ENCODE data around the gene AGRN.
"Not testable (repeated sequence)": the region's sequence is repeated elsewhere in the genome, so short reads cannot be mapped to it uniquely, and the experiment has no call there.

The AGRN gene

GRCh38 chr1:1067284-1067859, 47.5 kb downstream of the AGRN start:
- no peak for DNase-seq (ENCODE audit: low spot score)

- DNase-seq (ENCODE audit: low spot score), result no peak
Measured at GRCh38 chr1:1067860-1068516, 48.1 kb downstream of the AGRN start.

GRCh38 chr1:1068517-1069055, 48.7 kb downstream of the AGRN start:
- no peak for DNase-seq (ENCODE audit: low spot score)

- peak; percentile 95 for DNase-seq (ENCODE audit: low spot score)
Measured at GRCh38 chr1:1069056-1069710, 49.3 kb downstream of the AGRN start.

GRCh38 chr1:1069711-1070676, 50.1 kb downstream of the AGRN start:
- no peak for DNase-seq (ENCODE audit: low spot score)

- DNase-seq (ENCODE audit: low spot score), result no peak
Measured at GRCh38 chr1:1071486-1072298, 51.8 kb downstream of the AGRN start.

- no peak for DNase-seq (ENCODE audit: low spot score)
Measured at GRCh38 chr1:1072299-1072848, 52.5 kb downstream of the AGRN start.

GRCh38 chr1:1072849-1073742, 53.2 kb downstream of the AGRN start:
- no peak for DNase-seq (ENCODE audit: low spot score)

- DNase-seq (ENCODE audit: low spot score), result no peak
Measured at GRCh38 chr1:1073743-1074587, 54.0 kb downstream of the AGRN start, which contains the start of gene RNF223. Gene RNF223, minus strand, starts transcription at chr1:1074306. Its CDS starts 1,740 bp downstream, at chr1:1072566.

- DNase-seq (ENCODE audit: low spot score), result no peak
Measured at GRCh38 chr1:1074631-1075147, 54.8 kb downstream of the AGRN start.

GRCh38 chr1:1075148-1075935, 55.4 kb downstream of the AGRN start:
- no peak for DNase-seq (ENCODE audit: low spot score)

- DNase-seq (ENCODE audit: low spot score), result not testable (repeated sequence)
Measured at GRCh38 chr1:1077396-1077795, 57.5 kb downstream of the AGRN start.

- DNase-seq (ENCODE audit: low spot score), result peak; percentile 81
Measured at GRCh38 chr1:1079408-1080121, 59.6 kb downstream of the AGRN start.

GRCh38 chr1:1080122-1080757, 60.3 kb downstream of the AGRN start:
- peak; percentile 68 for DNase-seq (ENCODE audit: low spot score)

GRCh38 chr1:1080951-1081310, 61.0 kb downstream of the AGRN start:
- peak; percentile 20 for DNase-seq (ENCODE audit: low spot score)
